ENCODE results near the gene AKT1.

GRCh38 chr14:104756477-104757237 lies 38.9 kb downstream of the AKT1 start:
- TF ChIP-seq POLR2A (IDR thresholded peaks at IDR 0.05; ENCODE audit: low read depth, low read length) (no peak), POLR2AphosphoS5 (IDR thresholded peaks at IDR 0.05; ENCODE audit: low read depth, low read length) (no peak)
